ENCODE data around the gene EFCAB11.
A peak's percentile ranks its signal among the peaks of the same experiment; 100 is the strongest.

EFCAB11 gene

DNA sequence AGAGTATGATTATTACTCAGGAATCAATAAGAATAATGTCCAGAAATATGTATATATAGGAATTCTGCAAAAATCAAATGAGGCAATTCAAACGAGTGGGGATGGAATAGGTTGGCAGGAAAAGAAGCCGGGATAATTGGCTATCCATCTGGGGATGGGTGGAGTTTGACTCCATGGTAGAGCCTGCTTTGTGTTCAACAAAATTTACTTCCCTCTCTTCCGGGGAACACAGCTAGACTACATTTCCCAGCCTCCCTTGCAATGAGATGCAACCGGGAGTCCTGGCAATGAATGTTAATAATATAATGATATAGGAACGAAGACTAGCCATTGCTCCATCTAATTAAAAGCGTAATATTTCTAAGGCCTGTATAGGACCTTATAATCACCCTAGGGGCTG is 146.6 kb downstream of the EFCAB11 start:
- DNase-seq = no peak

DNA sequence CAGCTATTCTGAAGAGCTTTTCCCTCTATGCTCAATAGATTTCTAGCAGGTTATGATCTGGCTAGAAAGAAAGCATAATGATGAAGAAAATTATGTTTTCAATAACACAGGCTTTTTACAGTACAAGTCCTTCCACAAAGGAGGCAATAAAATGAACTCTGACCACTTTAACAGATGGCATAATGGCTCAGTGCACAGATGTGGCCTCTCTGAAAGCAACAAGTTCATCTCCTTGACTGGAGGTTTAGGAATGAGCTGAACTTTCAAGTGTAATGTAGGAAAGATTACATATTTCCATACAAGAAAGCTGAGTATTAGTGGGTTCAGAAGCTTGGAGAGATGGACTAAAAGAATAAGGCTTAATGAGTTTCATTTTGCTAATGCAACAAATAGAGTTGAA is 147.4 kb downstream of the EFCAB11 start:
- DNase-seq = no peak

DNA sequence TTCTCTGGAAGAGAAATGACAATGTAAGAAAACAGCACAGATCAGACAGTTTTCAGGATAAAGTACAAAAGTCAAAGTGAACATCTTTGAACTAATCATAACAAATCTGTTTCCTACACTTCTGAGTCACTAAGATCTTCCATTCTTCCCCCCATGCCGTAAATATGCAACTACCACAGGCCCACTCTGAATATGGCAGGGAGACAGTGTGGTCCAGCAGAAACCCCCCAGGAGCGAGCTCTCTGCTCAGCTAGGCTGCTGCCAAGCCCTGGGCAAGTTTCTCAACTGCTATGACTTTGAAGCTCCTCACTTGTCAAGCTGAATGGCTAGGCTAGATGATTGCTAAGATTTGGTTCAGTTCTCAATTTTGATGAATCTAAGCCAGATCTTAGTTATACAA is 148.1 kb downstream of the EFCAB11 start:
- DNase-seq = no peak

GRCh38 chr14:89805501-89805900 is 149.0 kb downstream of the EFCAB11 start:
- DNase-seq = no peak

DNA sequence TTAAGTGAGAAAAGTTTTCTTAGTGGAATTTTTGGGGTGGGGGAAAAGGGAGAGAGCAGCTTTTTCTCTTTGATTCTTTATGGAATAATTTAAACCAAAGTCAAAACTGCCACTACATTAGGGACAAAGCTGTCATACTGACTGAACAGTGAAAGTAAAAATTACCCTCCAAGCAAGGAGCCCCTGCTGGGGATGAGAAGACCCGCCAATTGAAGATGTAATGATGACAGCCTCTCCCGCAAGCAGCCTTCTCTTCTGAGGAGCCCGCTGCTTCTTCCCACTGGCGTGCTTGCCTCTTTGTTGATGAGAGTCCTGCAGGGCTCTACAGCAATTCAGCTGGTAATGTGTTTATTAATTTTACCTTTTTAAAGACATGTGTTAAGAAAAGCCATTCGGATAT is 151.0 kb downstream of the EFCAB11 start:
- DNase-seq = no peak

- DNase-seq = no peak
These were observed 153.4 kb downstream of the EFCAB11 start for GRCh38 chr14:89801136-89801535.

DNA sequence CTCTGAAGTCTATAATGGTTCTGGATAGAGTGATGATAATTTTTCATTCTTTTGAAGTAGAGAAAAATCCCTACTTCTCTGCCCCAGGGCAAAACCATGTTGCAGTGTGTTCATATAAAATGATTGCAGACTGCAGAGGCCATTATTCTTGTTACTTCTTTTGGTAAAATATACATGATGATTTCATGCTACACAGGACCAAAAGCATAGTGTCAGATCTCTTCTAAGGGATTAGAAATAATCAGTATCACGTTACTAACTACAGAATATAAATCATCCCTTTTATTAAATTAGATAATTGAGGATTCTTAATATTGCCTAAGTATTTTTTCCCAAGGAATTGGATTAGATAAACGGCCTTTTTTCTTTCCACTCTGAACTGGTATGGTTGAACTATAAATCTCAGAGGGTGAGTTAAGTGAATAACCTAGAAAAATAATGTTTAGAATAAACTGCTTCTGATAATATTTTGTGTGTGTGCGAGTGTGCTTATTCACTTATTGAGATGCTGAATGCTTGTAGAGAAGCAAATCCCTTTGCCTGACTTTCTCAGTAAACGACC is 156.2 kb downstream of the EFCAB11 start:
- DNase-seq = no peak

GRCh38 chr14:89797148-89797547 is 157.4 kb downstream of the EFCAB11 start:
- no peak for DNase-seq

DNA sequence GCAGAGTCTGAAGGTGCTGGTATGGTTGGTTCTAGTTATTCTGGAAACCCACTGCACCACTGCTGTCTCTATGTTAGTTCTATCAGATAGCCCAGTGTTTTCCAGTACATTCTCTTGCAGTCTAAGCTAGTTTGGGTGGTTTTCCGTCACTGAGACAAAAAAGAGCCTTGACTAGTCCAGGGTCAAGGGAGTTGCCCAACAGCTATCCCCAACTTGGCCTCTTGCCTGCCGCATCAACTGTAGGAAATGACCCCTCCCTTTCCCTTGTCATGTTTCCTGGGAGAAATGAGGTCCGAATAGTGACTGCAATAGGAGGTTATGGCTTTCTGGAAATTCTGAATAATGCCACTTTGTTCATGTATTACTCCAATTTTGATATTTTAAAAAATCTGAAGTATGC is 160.4 kb downstream of the EFCAB11 start:
- DNase-seq = no peak

DNA sequence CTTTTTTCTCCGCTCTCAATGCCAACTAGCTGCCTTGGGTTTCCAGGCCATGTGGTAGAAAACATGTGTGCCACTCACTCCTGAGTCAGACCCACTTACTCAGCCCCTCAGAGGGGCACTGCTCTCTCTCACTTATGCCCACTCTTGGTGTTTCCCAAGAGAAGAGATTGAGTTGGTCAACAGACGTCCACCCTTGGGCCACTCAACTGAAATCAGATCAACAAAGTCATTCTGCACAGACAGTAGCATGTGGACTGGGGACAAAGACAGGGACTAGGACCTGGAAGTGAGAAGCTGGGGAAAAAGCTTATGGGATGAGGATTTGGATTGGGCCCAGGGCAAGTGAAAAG is 161.2 kb downstream of the EFCAB11 start:
- no peak for DNase-seq

- no peak for DNase-seq
These were observed 161.8 kb downstream of the EFCAB11 start for GRCh38 chr14:89792489-89793366.

- DNase-seq = no peak
These were observed 167.0 kb downstream of the EFCAB11 start for GRCh38 chr14:89787525-89787924.

GRCh38 chr14:89781046-89781445 is 173.5 kb downstream of the EFCAB11 start:
- no peak for DNase-seq

DNA sequence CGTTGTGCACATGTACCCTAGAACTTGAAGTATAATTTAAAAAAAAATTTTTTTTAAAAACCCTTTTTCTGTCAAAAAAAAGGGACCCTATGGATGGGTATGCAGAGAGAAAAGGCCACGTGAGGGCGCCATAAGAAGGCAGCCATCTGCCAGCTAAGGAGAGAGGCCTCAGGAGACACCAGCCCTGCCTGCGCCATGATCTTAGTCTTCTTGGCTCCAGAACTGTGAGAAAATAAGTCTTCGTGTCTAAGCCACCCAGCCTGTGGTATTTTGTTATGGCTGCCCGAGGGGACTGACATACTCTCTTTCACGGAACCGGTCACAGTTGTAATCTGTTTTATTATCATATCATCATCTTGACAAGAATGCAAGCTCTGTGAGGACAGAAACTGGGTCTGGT is 174.8 kb downstream of the EFCAB11 start:
- no peak for DNase-seq

- no peak for DNase-seq
These were observed 178.6 kb downstream of the EFCAB11 start for GRCh38 chr14:89775946-89776345.

GRCh38 chr14:89775151-89775550 is 179.4 kb downstream of the EFCAB11 start:
- DNase-seq = no peak

GRCh38 chr14:89773644-89774316 is 180.8 kb downstream of the EFCAB11 start:
- DNase-seq = peak; percentile 73

DNA sequence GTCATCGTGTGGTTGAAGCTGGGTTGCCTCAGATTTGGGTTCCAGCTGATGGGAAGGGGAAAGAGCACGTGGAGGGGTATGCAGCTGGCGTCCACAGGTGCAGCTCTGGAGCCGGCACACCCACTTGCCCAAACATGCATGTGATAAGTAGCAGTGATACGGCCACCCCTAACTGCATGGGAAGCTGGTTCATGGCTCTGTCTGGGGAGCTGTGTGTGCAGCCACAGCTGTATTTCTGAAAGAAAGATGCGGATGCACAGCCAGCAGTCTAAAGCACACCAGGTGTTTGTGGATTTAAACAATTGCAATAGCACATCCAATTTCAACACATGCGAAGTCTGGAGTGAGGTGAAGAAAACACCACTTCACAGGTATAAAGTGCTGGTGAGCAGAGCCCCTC is 181.4 kb downstream of the EFCAB11 start:
- DNase-seq = no peak

- DNase-seq = no peak
These were observed 183.3 kb downstream of the EFCAB11 start for GRCh38 chr14:89771251-89771650.

DNA sequence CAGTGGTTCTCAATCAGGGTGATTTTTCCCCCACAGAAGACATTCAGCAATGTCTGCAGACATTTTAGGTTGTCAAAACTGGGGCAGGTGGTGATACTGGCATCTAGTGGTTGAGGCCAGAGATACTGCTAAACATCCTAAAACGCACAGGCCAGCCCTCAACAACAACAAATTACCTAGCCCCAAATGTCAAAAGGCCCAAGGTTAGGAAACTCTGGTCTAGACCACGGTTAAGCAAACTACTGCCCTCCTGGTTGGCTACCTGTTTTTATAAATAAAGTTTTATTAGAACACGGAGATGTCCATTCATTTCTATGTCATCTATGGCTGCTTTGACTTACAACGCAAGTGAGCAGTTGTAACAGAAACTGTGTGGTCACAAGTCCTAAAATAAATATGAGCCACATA is 186.7 kb downstream of the EFCAB11 start:
- peak; percentile 60 for DNase-seq

DNA sequence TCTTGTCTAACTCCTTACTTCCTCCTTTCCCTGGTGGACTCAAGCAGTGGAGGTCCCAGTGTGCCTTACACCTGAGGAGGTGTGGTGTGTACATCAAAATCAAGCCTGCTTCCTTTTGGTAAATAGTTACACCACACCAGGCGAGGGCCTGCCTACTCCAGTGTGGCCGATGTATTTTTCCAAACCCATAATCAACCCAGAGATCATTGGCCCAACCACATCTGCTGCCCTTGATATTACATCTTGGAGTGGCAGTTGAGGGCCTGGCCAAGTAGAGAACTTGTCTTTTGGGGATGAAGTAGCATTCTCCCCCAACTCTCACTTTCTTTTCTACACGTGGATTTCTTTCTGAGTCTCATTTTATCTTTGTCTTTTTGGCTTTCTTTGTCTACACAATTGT is 187.4 kb downstream of the EFCAB11 start:
- no peak for DNase-seq

GRCh38 chr14:89765346-89765745 is 189.2 kb downstream of the EFCAB11 start:
- DNase-seq = no peak

- DNase-seq = no peak
These were observed 194.4 kb downstream of the EFCAB11 start for GRCh38 chr14:89760086-89760485.

GRCh38 chr14:89757313-89757939 is 197.1 kb downstream of the EFCAB11 start:
- no peak for DNase-seq

All from GDM1 (cell line).